ENCODE data around the gene GPATCH2L. TPM values are rescaled to one million over a fixed set of nuclear protein-coding genes. Genes with fewer than 3 reads are reported as not detected.

The GPATCH2L gene
- total RNA-seq, 1 experiment from 2014 or later: 40.1 TPM

GRCh38 chr14:76135722-76136121 lies 16.0 kb upstream of the GPATCH2L start:
- no peak for DNase-seq (ENCODE audit: extremely low read depth, low read depth)

GRCh38 chr14:76136476-76137110 lies 15.1 kb upstream of the GPATCH2L start:
- no peak for DNase-seq (ENCODE audit: extremely low read depth, low read depth)

GRCh38 chr14:76138119-76138757 lies 13.5 kb upstream of the GPATCH2L start:
- DNase-seq (ENCODE audit: extremely low read depth, low read depth): no peak

- no peak for DNase-seq (ENCODE audit: extremely low read depth, low read depth)
Observed at GRCh38 chr14:76138758-76139723, 12.7 kb upstream of the GPATCH2L start.

GRCh38 chr14:76143642-76144041 lies 8.1 kb upstream of the GPATCH2L start:
- no peak for DNase-seq (ENCODE audit: extremely low read depth, low read depth)

- no peak for DNase-seq (ENCODE audit: extremely low read depth, low read depth)
Observed at GRCh38 chr14:76146976-76147375, 4.7 kb upstream of the GPATCH2L start.

- DNase-seq (ENCODE audit: extremely low read depth, low read depth): no peak
Observed at GRCh38 chr14:76149196-76149595, 2.5 kb upstream of the GPATCH2L start.

- DNase-seq (ENCODE audit: extremely low read depth, low read depth): peak; percentile 63
Observed at GRCh38 chr14:76152333-76152681, 585 bp downstream of the GPATCH2L start.

- DNase-seq (ENCODE audit: extremely low read depth, low read depth): no peak
Observed at GRCh38 chr14:76153919-76154318, 2.2 kb downstream of the GPATCH2L start.

- DNase-seq (ENCODE audit: extremely low read depth, low read depth): no peak
Observed at GRCh38 chr14:76154539-76155126, 2.9 kb downstream of the GPATCH2L start.

GRCh38 chr14:76163668-76164363 lies 12.1 kb downstream of the GPATCH2L start:
- no peak for DNase-seq (ENCODE audit: extremely low read depth, low read depth)

GRCh38 chr14:76168531-76168930 lies 16.8 kb downstream of the GPATCH2L start:
- DNase-seq (ENCODE audit: extremely low read depth, low read depth): no peak

- no peak for DNase-seq (ENCODE audit: extremely low read depth, low read depth)
Observed at GRCh38 chr14:76169776-76170175, 18.1 kb downstream of the GPATCH2L start.

GRCh38 chr14:76174982-76175381 lies 23.3 kb downstream of the GPATCH2L start:
- no peak for DNase-seq (ENCODE audit: extremely low read depth, low read depth)

- DNase-seq (ENCODE audit: extremely low read depth, low read depth): no peak
Observed at GRCh38 chr14:76175942-76176341, 24.2 kb downstream of the GPATCH2L start.

GRCh38 chr14:76181546-76181945 lies 29.8 kb downstream of the GPATCH2L start:
- no peak for DNase-seq (ENCODE audit: extremely low read depth, low read depth)

GRCh38 chr14:76186308-76187027 lies 34.7 kb downstream of the GPATCH2L start:
- DNase-seq (ENCODE audit: extremely low read depth, low read depth): no peak

- DNase-seq (ENCODE audit: extremely low read depth, low read depth): no peak
Observed at GRCh38 chr14:76191297-76191696, 39.6 kb downstream of the GPATCH2L start.

GRCh38 chr14:76193696-76194095 lies 42.0 kb downstream of the GPATCH2L start:
- no peak for DNase-seq (ENCODE audit: extremely low read depth, low read depth)

- no peak for DNase-seq (ENCODE audit: extremely low read depth, low read depth)
Observed at GRCh38 chr14:76194327-76194726, 42.6 kb downstream of the GPATCH2L start.

All from NCI-H460 (cell line).